ENCODE results near the gene XRCC5.
"Not testable (repeated sequence)": the region's sequence is repeated elsewhere in the genome, so short reads cannot be mapped to it uniquely, and the experiment has no call there.

The XRCC5 gene

GRCh38 chr2:216181953-216182461 is 72.9 kb downstream of the XRCC5 start:
- H3K4me3 ChIP-seq (ENCODE audit: low read depth, low read length): no peak overlapping the region
- no peak for DNase-seq (ENCODE audit: low read depth)

- no peak overlapping the region for H3K4me3 ChIP-seq (ENCODE audit: low read depth, low read length)
These were observed 74.3 kb downstream of the XRCC5 start for GRCh38 chr2:216183462-216183861.

GRCh38 chr2:216188559-216188850 is 79.4 kb downstream of the XRCC5 start:
- DNase-seq (ENCODE audit: low read depth): no peak
- no peak overlapping the region for H3K4me3 ChIP-seq (ENCODE audit: low read depth, low read length)

More at GRCh38 chr2:216183462-216183861, 74.3 kb downstream of the XRCC5 start:
- DNase-seq (ENCODE audit: low read depth): no peak

- H3K4me3 ChIP-seq (ENCODE audit: low read depth, low read length): no peak overlapping the region
- no peak for DNase-seq (ENCODE audit: low read depth)
These were observed 79.8 kb downstream of the XRCC5 start for GRCh38 chr2:216188956-216189355.

- no peak for DNase-seq (ENCODE audit: low read depth)
- H3K4me3 ChIP-seq (ENCODE audit: low read depth, low read length): no peak overlapping the region
These were observed 80.3 kb downstream of the XRCC5 start for GRCh38 chr2:216189410-216189809.

- no peak overlapping the region for H3K4me3 ChIP-seq (ENCODE audit: low read depth, low read length)
- DNase-seq (ENCODE audit: low read depth): no peak
These were observed 83.0 kb downstream of the XRCC5 start for GRCh38 chr2:216192181-216192580.

- no peak overlapping the region for H3K4me3 ChIP-seq (ENCODE audit: low read depth, low read length)
- no peak for DNase-seq (ENCODE audit: low read depth)
These were observed 83.8 kb downstream of the XRCC5 start for GRCh38 chr2:216192931-216193330.

GRCh38 chr2:216194013-216194412 is 84.9 kb downstream of the XRCC5 start:
- no peak overlapping the region for H3K4me3 ChIP-seq (ENCODE audit: low read depth, low read length)
- no peak for DNase-seq (ENCODE audit: low read depth)

- no peak for DNase-seq (ENCODE audit: low read depth)
- no peak overlapping the region for H3K4me3 ChIP-seq (ENCODE audit: low read depth, low read length)
These were observed 85.4 kb downstream of the XRCC5 start for GRCh38 chr2:216194561-216194960.

- H3K4me3 ChIP-seq (ENCODE audit: low read depth, low read length): no peak overlapping the region
- peak; percentile 77 for DNase-seq (ENCODE audit: low read depth)
These were observed 86.4 kb downstream of the XRCC5 start for GRCh38 chr2:216195565-216196029.

- DNase-seq (ENCODE audit: low read depth): no peak
- no peak overlapping the region for H3K4me3 ChIP-seq (ENCODE audit: low read depth, low read length)
These were observed 92.7 kb downstream of the XRCC5 start for GRCh38 chr2:216201692-216202306.

GRCh38 chr2:216202626-216203250 is 93.6 kb downstream of the XRCC5 start:
- H3K4me3 ChIP-seq (ENCODE audit: low read depth, low read length): no peak overlapping the region
- DNase-seq (ENCODE audit: low read depth): no peak

- DNase-seq (ENCODE audit: low read depth): no peak
- H3K4me3 ChIP-seq (ENCODE audit: low read depth, low read length): no peak overlapping the region
These were observed 96.3 kb downstream of the XRCC5 start for GRCh38 chr2:216205486-216205885.

- no peak overlapping the region for H3K4me3 ChIP-seq (ENCODE audit: low read depth, low read length)
- DNase-seq (ENCODE audit: low read depth): no peak
These were observed 97.0 kb downstream of the XRCC5 start for GRCh38 chr2:216206041-216206703.

- H3K4me3 ChIP-seq (ENCODE audit: low read depth, low read length): no peak overlapping the region
- no peak for DNase-seq (ENCODE audit: low read depth)
These were observed 97.7 kb downstream of the XRCC5 start for GRCh38 chr2:216206821-216207220.

- not testable (repeated sequence) for DNase-seq (ENCODE audit: low read depth); H3K4me3 ChIP-seq (ENCODE audit: low read depth, low read length)
These were observed 99.5 kb downstream of the XRCC5 start for GRCh38 chr2:216208661-216209060.

- H3K4me3 ChIP-seq (ENCODE audit: low read depth, low read length): no peak overlapping the region
- DNase-seq (ENCODE audit: low read depth): no peak
These were observed 101.8 kb downstream of the XRCC5 start for GRCh38 chr2:216210701-216211540.

- no peak for DNase-seq (ENCODE audit: low read depth)
- H3K4me3 ChIP-seq (ENCODE audit: low read depth, low read length): no peak overlapping the region
These were observed 102.5 kb downstream of the XRCC5 start for GRCh38 chr2:216211614-216212145.

GRCh38 chr2:216214768-216215167 is 105.6 kb downstream of the XRCC5 start:
- no peak for DNase-seq (ENCODE audit: low read depth)
- H3K4me3 ChIP-seq (ENCODE audit: low read depth, low read length): no peak overlapping the region

All from skeletal muscle cell (primary cell).